Measurements from ENCODE around the gene CCR5. TPM values are rescaled to one million over a fixed set of nuclear protein-coding genes. Genes with fewer than 3 reads are reported as not detected.
"Not testable (repeated sequence)": the region's sequence is repeated elsewhere in the genome, so short reads cannot be mapped to it uniquely, and the experiment has no call there.

CCR5 gene
- total RNA-seq, 1 donor from 2014 or later: 0.52 TPM

DNA sequence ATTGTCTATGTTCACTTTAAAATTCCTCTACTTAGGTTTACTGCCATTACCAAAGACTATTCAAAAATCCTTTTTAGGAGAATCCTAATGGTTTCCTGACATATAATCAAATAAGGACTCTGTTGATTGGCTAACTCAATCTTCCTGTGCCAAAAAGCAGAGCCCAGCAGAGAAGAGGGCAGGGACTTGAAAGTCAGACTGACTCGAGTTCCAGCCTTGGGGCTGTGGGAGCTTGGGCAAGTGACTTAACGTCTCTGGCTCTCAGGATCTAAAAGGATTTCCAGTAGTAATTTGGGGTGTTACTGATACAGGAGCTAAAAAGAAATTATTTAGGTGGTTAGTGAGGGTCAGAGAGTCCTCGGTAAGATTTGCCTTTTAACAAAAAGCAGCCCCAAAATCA is 10.9 kb downstream of the CCR5 start:
- Histone ChIP-seq H3K4me3 (ENCODE audit: low read length in 3 of 3) (no peak overlapping the region), H3K27me3 (ENCODE audit: control insufficient read depth in 3 of 3, insufficient read depth in 3 of 3, low read length in 3 of 3) (no peaks in the 10 kb centered on the region), H3K36me3 (ENCODE audit: control insufficient read depth in 3 of 3, insufficient read depth in 3 of 3, low read length in 3 of 3) (no peaks in the 10 kb centered on the region), H3K27ac (ENCODE audit: low read depth, low read length) (no peak overlapping the region), H3K4me1 (ENCODE audit: control insufficient read depth in 3 of 3, insufficient read depth in 3 of 3, low read length in 3 of 3) (peaks cover 12 to 15% (median 13%) of the 10 kb centered on the region in 3 donors), H3K9ac (ENCODE audit: low read depth in 1 of 3, low read length in 3 of 3) (no peak overlapping the region), H3K9me3 (ENCODE audit: control insufficient read depth in 3 of 3, low read length in 3 of 3) (no peaks in the 10 kb centered on the region)

DNA sequence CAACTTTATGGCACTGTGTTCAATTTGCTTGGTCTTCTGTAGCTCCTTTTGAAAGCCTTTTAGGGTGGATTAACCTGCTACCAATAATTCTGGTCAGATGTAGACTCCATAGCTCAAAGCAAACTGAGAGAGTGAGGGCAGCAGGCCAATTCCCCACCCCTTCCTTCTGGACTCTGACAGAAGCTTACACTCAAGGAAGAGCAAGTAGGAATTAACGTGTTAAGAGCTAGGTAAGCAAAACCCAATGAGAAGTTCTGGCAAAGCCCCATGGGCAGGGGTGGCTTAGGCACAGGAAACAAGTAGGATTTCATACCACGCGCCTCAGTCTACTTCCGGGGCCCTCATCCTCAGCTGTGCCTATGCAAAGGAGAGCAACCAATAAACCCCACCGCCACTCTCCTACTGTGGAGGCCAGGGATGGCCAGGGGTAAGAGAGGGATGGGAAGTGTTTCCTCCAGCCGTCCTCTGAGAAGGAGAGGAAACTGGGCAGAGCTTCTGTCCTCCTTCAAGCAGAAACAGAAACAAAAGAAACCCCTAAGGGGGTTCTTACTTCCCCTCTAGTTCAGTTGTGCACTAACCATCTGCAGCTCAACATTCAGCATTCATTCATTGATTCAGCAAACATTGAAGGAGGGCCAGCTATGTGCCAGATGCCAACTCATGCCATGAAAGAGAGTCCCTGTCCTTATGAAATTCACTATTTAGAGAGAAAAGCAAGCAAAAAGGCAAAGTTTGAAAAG is 12.6 kb downstream of the CCR5 start:
- no peak overlapping the region for H3K9ac ChIP-seq (ENCODE audit: low read depth in 1 of 3, low read length in 3 of 3)
- no peak overlapping the region for H3K4me3 ChIP-seq (ENCODE audit: low read length in 3 of 3)
- no peaks in the 10 kb centered on the region for H3K36me3 ChIP-seq (ENCODE audit: control insufficient read depth in 3 of 3, insufficient read depth in 3 of 3, low read length in 3 of 3)
- H3K4me1 ChIP-seq (ENCODE audit: control insufficient read depth in 3 of 3, insufficient read depth in 3 of 3, low read length in 3 of 3): peaks cover 12 to 14% (median 13%) of the 10 kb centered on the region in 3 donors
- no peaks in the 10 kb centered on the region for H3K9me3 ChIP-seq (ENCODE audit: control insufficient read depth in 3 of 3, low read length in 3 of 3)
- H3K27me3 ChIP-seq (ENCODE audit: control insufficient read depth in 3 of 3, insufficient read depth in 3 of 3, low read length in 3 of 3): no peaks in the 10 kb centered on the region
- no peak overlapping the region for H3K27ac ChIP-seq (ENCODE audit: low read depth, low read length)

DNA sequence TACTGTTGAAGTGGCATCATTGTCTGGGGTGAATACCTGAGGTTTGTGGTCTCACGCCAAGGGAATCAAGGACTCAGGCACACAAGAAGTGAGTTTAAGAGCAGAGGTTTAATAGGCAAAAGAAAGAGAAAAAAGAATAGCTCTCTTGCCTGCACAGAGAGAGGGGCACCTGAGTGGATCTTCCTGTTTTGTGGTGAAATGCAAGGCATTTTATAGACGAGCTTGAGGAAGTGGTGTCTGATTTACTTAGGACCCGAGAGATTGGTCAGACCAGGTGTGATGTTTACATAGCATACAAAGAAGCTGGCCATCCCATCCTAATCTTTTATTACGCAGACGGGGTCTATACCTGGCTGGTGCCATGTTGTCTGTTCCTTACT is 13.2 kb downstream of the CCR5 start:
- Histone ChIP-seq H3K27me3 (ENCODE audit: control insufficient read depth in 3 of 3, insufficient read depth in 3 of 3, low read length in 3 of 3) (no peaks in the 10 kb centered on the region), H3K36me3 (ENCODE audit: control insufficient read depth in 3 of 3, insufficient read depth in 3 of 3, low read length in 3 of 3) (no peaks in the 10 kb centered on the region), H3K9ac (ENCODE audit: low read depth in 1 of 3, low read length in 3 of 3) (no peak overlapping the region), H3K4me1 (ENCODE audit: control insufficient read depth in 3 of 3, insufficient read depth in 3 of 3, low read length in 3 of 3) (peaks cover 9 to 13% (median 11%) of the 10 kb centered on the region in 3 donors), H3K4me3 (ENCODE audit: low read length in 3 of 3) (no peak overlapping the region), H3K9me3 (ENCODE audit: control insufficient read depth in 3 of 3, low read length in 3 of 3) (no peaks in the 10 kb centered on the region), H3K27ac (ENCODE audit: low read depth, low read length) (no peak overlapping the region)

DNA sequence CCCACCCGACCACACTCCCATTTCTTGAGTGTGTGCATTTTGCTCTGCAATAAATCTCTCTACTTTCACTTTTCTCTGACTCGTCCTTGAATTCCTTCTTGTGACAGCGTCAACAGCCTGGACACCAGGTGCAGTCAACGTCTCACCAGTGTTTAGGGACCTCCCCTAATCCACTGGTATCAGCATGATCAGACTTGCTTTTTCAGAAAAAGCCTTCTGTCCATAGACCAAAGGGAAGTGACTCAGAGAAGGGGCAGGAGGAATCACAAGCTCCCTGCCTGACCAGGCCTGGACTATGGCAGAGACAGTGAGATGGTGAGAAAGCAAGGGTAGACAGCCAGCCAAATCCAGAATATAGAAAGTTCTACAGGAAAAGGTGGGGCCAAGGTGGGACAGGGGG is 15.5 kb downstream of the CCR5 start:
- Histone ChIP-seq H3K27me3 (ENCODE audit: control insufficient read depth in 3 of 3, insufficient read depth in 3 of 3, low read length in 3 of 3) (no peaks in the 10 kb centered on the region), H3K9ac (ENCODE audit: low read depth in 1 of 3, low read length in 3 of 3) (no peak overlapping the region), H3K4me1 (ENCODE audit: control insufficient read depth in 3 of 3, insufficient read depth in 3 of 3, low read length in 3 of 3) (peaks cover under 1 to 3% (median 2%) of the 10 kb centered on the region in 3 donors), H3K36me3 (ENCODE audit: control insufficient read depth in 3 of 3, insufficient read depth in 3 of 3, low read length in 3 of 3) (no peaks in the 10 kb centered on the region), H3K4me3 (ENCODE audit: low read length in 3 of 3) (no peak overlapping the region), H3K9me3 (ENCODE audit: control insufficient read depth in 3 of 3, low read length in 3 of 3) (no peaks in the 10 kb centered on the region), H3K27ac (ENCODE audit: low read depth, low read length) (no peak overlapping the region)

- H3K27ac ChIP-seq (ENCODE audit: low read depth, low read length); H3K27me3 ChIP-seq (ENCODE audit: control insufficient read depth in 3 of 3, insufficient read depth in 3 of 3, low read length in 3 of 3); H3K4me1 ChIP-seq (ENCODE audit: control insufficient read depth in 3 of 3, insufficient read depth in 3 of 3, low read length in 3 of 3); H3K9me3 ChIP-seq (ENCODE audit: control insufficient read depth in 3 of 3, low read length in 3 of 3); H3K36me3 ChIP-seq (ENCODE audit: control insufficient read depth in 3 of 3, insufficient read depth in 3 of 3, low read length in 3 of 3); H3K4me3 ChIP-seq (ENCODE audit: low read length in 3 of 3); H3K9ac ChIP-seq (ENCODE audit: low read depth in 1 of 3, low read length in 3 of 3): not testable (repeated sequence)
Observed at GRCh38 chr3:46388847-46389246, 18.1 kb downstream of the CCR5 start.

GRCh38 chr3:46389306-46389705 is 18.6 kb downstream of the CCR5 start:
- H3K9me3 ChIP-seq (ENCODE audit: control insufficient read depth in 3 of 3, low read length in 3 of 3): no peaks in the 10 kb centered on the region
- no peak overlapping the region for H3K4me3 ChIP-seq (ENCODE audit: low read length in 3 of 3)
- H3K36me3 ChIP-seq (ENCODE audit: control insufficient read depth in 3 of 3, insufficient read depth in 3 of 3, low read length in 3 of 3): no peaks in the 10 kb centered on the region
- peaks cover 0 to 5% (median 0%) of the 10 kb centered on the region in 3 donors for H3K4me1 ChIP-seq (ENCODE audit: control insufficient read depth in 3 of 3, insufficient read depth in 3 of 3, low read length in 3 of 3)
- H3K9ac ChIP-seq (ENCODE audit: low read depth in 1 of 3, low read length in 3 of 3): no peak overlapping the region
- H3K27me3 ChIP-seq (ENCODE audit: control insufficient read depth in 3 of 3, insufficient read depth in 3 of 3, low read length in 3 of 3): no peaks in the 10 kb centered on the region
- no peak overlapping the region for H3K27ac ChIP-seq (ENCODE audit: low read depth, low read length)

GRCh38 chr3:46391526-46391925 is 20.8 kb downstream of the CCR5 start:
- H3K4me1 ChIP-seq (ENCODE audit: control insufficient read depth in 3 of 3, insufficient read depth in 3 of 3, low read length in 3 of 3); H3K27me3 ChIP-seq (ENCODE audit: control insufficient read depth in 3 of 3, insufficient read depth in 3 of 3, low read length in 3 of 3); H3K27ac ChIP-seq (ENCODE audit: low read depth, low read length); H3K4me3 ChIP-seq (ENCODE audit: low read length in 3 of 3); H3K9me3 ChIP-seq (ENCODE audit: control insufficient read depth in 3 of 3, low read length in 3 of 3); H3K9ac ChIP-seq (ENCODE audit: low read depth in 1 of 3, low read length in 3 of 3); H3K36me3 ChIP-seq (ENCODE audit: control insufficient read depth in 3 of 3, insufficient read depth in 3 of 3, low read length in 3 of 3): not testable (repeated sequence)

DNA sequence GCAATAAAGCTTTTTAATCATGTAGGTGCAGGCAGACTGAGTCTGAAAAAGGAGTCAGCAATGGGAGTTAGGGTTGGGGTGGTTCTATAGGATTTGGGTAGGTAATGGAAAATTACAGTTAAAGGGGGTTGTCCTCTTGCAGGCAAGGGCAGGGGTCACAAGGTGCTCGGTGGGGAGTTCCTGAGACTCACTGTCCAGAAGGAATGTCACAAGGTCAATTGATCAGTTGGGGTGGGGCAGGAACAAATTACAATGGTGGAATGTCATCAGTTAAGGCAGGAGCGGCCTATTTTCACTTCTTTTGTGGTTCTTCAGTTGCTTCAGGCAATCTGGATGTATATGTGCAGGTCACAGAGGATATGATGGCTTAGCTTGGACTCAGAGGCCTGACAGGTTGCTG is 22.3 kb downstream of the CCR5 start:
- Histone ChIP-seq H3K27ac (ENCODE audit: low read depth, low read length) (no peak overlapping the region), H3K9ac (ENCODE audit: low read depth in 1 of 3, low read length in 3 of 3) (no peak overlapping the region), H3K9me3 (ENCODE audit: control insufficient read depth in 3 of 3, low read length in 3 of 3) (no peaks in the 10 kb centered on the region), H3K27me3 (ENCODE audit: control insufficient read depth in 3 of 3, insufficient read depth in 3 of 3, low read length in 3 of 3) (no peaks in the 10 kb centered on the region), H3K36me3 (ENCODE audit: control insufficient read depth in 3 of 3, insufficient read depth in 3 of 3, low read length in 3 of 3) (no peaks in the 10 kb centered on the region), H3K4me1 (ENCODE audit: control insufficient read depth in 3 of 3, insufficient read depth in 3 of 3, low read length in 3 of 3) (peaks cover 0 to 18% (median 16%) of the 10 kb centered on the region in 3 donors), H3K4me3 (ENCODE audit: low read length in 3 of 3) (no peak overlapping the region)

DNA sequence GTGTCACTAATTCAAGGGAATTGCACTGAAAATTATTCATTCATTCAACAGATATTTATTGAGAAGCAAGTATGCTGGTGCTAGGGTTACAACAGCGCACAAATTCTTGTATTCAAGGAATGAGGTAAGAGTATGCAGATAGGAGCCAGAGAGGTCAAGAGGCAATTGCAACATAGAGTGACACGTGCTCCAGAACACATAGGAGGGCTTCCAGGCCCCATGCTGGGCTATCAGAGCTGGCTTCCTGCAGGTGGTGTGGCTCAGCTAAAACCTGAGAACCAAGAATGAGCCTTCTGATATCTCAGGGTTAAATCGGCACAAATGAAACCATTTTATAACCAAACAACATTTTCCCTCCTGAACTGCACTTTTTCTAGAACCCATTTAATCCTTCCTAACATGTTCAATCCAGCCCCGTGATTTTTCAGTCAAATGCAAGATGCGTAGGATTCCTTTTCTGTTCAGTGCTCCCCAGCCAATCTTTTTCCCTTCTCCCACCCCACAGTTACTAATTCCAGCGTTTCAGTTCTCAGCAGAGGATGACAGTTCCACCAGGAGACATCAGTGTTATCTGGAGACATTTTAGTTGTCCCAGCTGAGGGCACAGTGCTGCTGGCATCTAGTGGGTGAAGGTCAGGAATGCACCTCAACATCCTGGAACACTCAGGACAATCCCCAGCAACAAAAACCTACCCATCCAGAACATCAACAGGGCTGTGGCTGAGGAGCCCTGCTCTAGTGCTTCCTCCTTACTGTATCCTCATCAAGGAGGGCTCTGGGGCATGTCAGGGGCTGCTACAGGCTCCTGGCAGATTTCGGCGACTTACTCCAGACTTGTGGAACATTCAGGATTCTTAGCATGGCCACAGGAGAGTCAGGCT is 23.0 kb downstream of the CCR5 start:
- no peaks in the 10 kb centered on the region for H3K9me3 ChIP-seq (ENCODE audit: control insufficient read depth in 3 of 3, low read length in 3 of 3)

DNA sequence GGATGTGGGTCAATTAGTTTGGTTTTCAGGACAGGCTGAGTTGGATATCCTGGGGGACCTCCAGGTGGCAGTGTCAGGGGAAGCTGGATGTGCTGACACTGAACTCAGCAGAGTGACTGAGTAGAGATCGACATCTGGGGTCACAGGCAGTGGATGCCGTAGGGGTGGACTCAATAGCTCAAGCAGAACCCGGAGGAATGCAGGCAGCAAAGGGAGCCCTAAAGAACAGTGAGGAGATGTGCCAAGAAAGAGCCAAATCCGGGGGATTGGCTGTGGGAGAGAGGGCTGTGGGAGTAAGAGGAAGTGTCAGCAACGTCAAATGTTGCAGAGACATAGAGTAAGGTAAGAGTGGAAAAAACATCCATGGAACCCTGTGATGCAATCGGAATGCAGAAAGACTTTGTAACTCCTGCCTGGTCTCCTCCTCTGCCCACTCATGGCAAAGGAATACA is 24.5 kb downstream of the CCR5 start:
- no peak overlapping the region for H3K27ac ChIP-seq (ENCODE audit: low read depth, low read length)
- H3K9me3 ChIP-seq (ENCODE audit: control insufficient read depth in 3 of 3, low read length in 3 of 3): no peaks in the 10 kb centered on the region
- no peaks in the 10 kb centered on the region for H3K36me3 ChIP-seq (ENCODE audit: control insufficient read depth in 3 of 3, insufficient read depth in 3 of 3, low read length in 3 of 3)
- H3K27me3 ChIP-seq (ENCODE audit: control insufficient read depth in 3 of 3, insufficient read depth in 3 of 3, low read length in 3 of 3): no peaks in the 10 kb centered on the region
- no peak overlapping the region for H3K4me3 ChIP-seq (ENCODE audit: low read length in 3 of 3)
- H3K4me1 ChIP-seq (ENCODE audit: control insufficient read depth in 3 of 3, insufficient read depth in 3 of 3, low read length in 3 of 3): peaks cover 0 to 18% (median 16%) of the 10 kb centered on the region in 3 donors
- H3K9ac ChIP-seq (ENCODE audit: low read depth in 1 of 3, low read length in 3 of 3): no peak overlapping the region

More for the DNA sequence above, 23.0 kb downstream of the CCR5 start:
- Histone ChIP-seq H3K9ac (ENCODE audit: low read depth in 1 of 3, low read length in 3 of 3) (no peak overlapping the region), H3K27me3 (ENCODE audit: control insufficient read depth in 3 of 3, insufficient read depth in 3 of 3, low read length in 3 of 3) (no peaks in the 10 kb centered on the region), H3K4me3 (ENCODE audit: low read length in 3 of 3) (no peak overlapping the region), H3K27ac (ENCODE audit: low read depth, low read length) (no peak overlapping the region), H3K4me1 (ENCODE audit: control insufficient read depth in 3 of 3, insufficient read depth in 3 of 3, low read length in 3 of 3) (peaks cover 0 to 18% (median 16%) of the 10 kb centered on the region in 3 donors), H3K36me3 (ENCODE audit: control insufficient read depth in 3 of 3, insufficient read depth in 3 of 3, low read length in 3 of 3) (no peaks in the 10 kb centered on the region)

Measured in skeletal muscle tissue (tissue), 4 donors.